SU-DHL-6 (cell line): Measurements from ENCODE around the gene BCAS1.

Source experiments
- EZH2phosphoT487 ChIP-seq: fragments of 200-600 bp; sonication (generic), shearing (Covaris generic); conservative IDR thresholded peaks from 2 replicates; pipeline ENCODE4 v1.6.1; 2018; ENCODE audit warnings: mild to moderate bottlenecking, antibody characterized with exemption, low read length, moderate library complexity, mixed read lengths
- TF ChIP-seq, protein P1 (sequence below): fragments of 200-600 bp; sonication (generic); IDR thresholded peaks from one replicate; pipeline ENCODE4 v1.5.1; 2017; ENCODE audit warnings: antibody characterized with exemption, mild to moderate bottlenecking, low read length, moderate library complexity; ENCODE audit not compliant: insufficient read depth, poor library complexity, severe bottlenecking

DNA sequence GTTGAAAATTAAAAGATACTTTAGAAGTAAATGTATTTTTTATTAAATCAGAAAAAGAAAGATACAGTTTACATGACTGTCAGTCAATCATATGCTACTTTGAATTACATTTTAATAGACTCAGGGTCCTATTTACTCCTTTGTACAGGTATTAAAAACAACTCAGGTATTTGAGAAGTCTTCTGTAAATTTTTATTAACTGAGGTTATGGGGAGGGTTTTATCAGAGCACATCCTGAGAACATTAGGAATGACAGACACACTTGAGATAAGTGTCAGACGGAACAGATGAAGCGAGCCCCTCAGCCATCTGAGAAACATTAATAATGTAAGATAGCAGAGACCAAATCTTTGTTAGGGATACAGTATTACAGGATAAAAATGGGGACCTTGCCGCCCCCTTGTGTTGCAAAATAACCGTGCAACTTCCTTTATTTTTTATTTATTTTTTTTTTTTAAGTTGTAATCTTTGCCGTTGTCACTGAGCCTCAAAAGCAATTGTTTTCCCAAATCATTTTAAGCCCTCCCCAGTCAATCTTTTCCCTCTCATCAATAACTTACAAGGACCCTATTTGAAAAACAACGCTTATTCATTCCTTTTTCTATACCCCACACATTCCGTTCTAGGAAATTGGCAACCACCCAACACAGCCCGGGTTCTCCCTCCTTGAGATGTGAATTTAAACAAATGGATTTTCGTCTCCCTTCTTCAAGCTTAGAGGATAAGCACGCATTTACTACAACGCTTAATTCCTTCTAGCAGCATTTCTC lies 126.7 kb downstream of the BCAS1 start:
- TF ChIP-seq, protein P1, sequence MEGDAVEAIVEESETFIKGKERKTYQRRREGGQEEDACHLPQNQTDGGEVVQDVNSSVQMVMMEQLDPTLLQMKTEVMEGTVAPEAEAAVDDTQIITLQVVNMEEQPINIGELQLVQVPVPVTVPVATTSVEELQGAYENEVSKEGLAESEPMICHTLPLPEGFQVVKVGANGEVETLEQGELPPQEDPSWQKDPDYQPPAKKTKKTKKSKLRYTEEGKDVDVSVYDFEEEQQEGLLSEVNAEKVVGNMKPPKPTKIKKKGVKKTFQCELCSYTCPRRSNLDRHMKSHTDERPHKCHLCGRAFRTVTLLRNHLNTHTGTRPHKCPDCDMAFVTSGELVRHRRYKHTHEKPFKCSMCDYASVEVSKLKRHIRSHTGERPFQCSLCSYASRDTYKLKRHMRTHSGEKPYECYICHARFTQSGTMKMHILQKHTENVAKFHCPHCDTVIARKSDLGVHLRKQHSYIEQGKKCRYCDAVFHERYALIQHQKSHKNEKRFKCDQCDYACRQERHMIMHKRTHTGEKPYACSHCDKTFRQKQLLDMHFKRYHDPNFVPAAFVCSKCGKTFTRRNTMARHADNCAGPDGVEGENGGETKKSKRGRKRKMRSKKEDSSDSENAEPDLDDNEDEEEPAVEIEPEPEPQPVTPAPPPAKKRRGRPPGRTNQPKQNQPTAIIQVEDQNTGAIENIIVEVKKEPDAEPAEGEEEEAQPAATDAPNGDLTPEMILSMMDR = peak; percentile 36
- no peak for TF ChIP-seq EZH2phosphoT487
